HEK293 (cell line): ENCODE measurements around the gene CDC42EP2.

ENCODE experiments used
- CTCF ChIA-PET: fragments of 350-600 bp; formaldehyde crosslinking; extraction: SDS; loops from one replicate; lab custom pipeline; 2021; ENCODE audit warnings: antibody characterized with exemption; lab: Yijun Ruan, JAX
- POLR2A ChIA-PET: fragments of 300-600 bp; formaldehyde crosslinking; extraction: SDS; loops from one replicate; lab custom pipeline; 2020; ENCODE audit warnings: antibody characterized with exemption, inconsistent platforms; lab: Yijun Ruan, JAX
- H3K27ac ChIP-seq: fragments of 200-500 bp; sonication (Bioruptor generic); 2 replicates; pipeline ENCODE4 v1.5.1; 2014; ENCODE audit warnings: low read depth, low read length, control low read depth, inconsistent platforms; ENCODE audit errors: extremely low read depth
- H3K36me3 ChIP-seq, 2 experiments: fragments of 200-500 bp in 1 of 2; sonication (Bioruptor generic) in 1 of 2; 1 replicate in 1 of 2; 2 replicates in 1 of 2; pipeline ENCODE4 v1.5.1; 2014 to 2017; ENCODE audit warnings: inconsistent platforms in 2 of 2, low read length in 2 of 2; ENCODE audit not compliant: control insufficient read depth in 2 of 2, insufficient read depth in 1 of 2
- H3K4me1 ChIP-seq: fragments of 200-500 bp; sonication (Bioruptor generic); 2 replicates; pipeline ENCODE4 v1.5.1; 2014; ENCODE audit warnings: mild to moderate bottlenecking, low read length, inconsistent platforms; ENCODE audit not compliant: control insufficient read depth, insufficient read depth
- H3K4me3 ChIP-seq: 2 replicates; pipeline ENCODE4 v1.5.1; 2011; ENCODE audit warnings: low read depth, mild to moderate bottlenecking, control low read depth, low read length, moderate library complexity
- H3K9me3 ChIP-seq: fragments of 200-500 bp; sonication (Bioruptor generic); 2 replicates; pipeline ENCODE4 v1.5.1; 2014; ENCODE audit warnings: low read depth, low read length, inconsistent platforms; ENCODE audit not compliant: control insufficient read depth, insufficient read depth
- BCL11B ChIP-seq: fragments of 450-650 bp; formaldehyde crosslinking; IDR thresholded peaks from 2 replicates; pipeline ENCODE4 v1.5.1; 2016; ENCODE audit warnings: low read depth, missing biosample characterization, missing genetic modification characterization
- FEZF1 ChIP-seq: fragments of 450-650 bp; formaldehyde crosslinking; IDR thresholded peaks from 2 replicates; pipeline ENCODE4 v1.5.1; 2016; ENCODE audit warnings: missing biosample characterization, missing genetic modification characterization
- GLI2 ChIP-seq: fragments of 450-650 bp; formaldehyde crosslinking; IDR thresholded peaks from 2 replicates; pipeline ENCODE4; 2017; ENCODE audit warnings: missing biosample characterization, missing genetic modification characterization, low read depth, borderline replicate concordance
- GLI4 ChIP-seq: fragments of 450-650 bp; formaldehyde crosslinking; IDR thresholded peaks from 2 replicates; pipeline ENCODE4 v1.5.1; 2016; ENCODE audit warnings: missing biosample characterization, missing genetic modification characterization
- MZF1 ChIP-seq: fragments of 450-650 bp; formaldehyde crosslinking; IDR thresholded peaks from 2 replicates; pipeline ENCODE4 v1.5.1; 2017; ENCODE audit warnings: missing biosample characterization, missing genetic modification characterization, borderline replicate concordance
- SP2 ChIP-seq: fragments of 450-650 bp; formaldehyde crosslinking; IDR thresholded peaks from 2 replicates; pipeline ENCODE4 v1.5.1; 2016; ENCODE audit warnings: missing biosample characterization, missing genetic modification characterization
- ZBTB20 ChIP-seq: fragments of 450-650 bp; formaldehyde crosslinking; IDR thresholded peaks from 2 replicates; pipeline ENCODE4 v1.5.1; 2016; ENCODE audit warnings: missing biosample characterization, missing genetic modification characterization
- ZBTB7A ChIP-seq: fragments of 450-650 bp; formaldehyde crosslinking; IDR thresholded peaks from 2 replicates; pipeline ENCODE4 v1.5.1; 2016; ENCODE audit warnings: low read depth, missing biosample characterization, missing genetic modification characterization
- ZNF112 ChIP-seq: fragments of 450-650 bp; formaldehyde crosslinking; IDR thresholded peaks from 2 replicates; pipeline ENCODE4 v1.5.0; 2017; ENCODE audit warnings: missing biosample characterization, missing genetic modification characterization
- ZNF114 ChIP-seq: fragments of 450-650 bp; formaldehyde crosslinking; IDR thresholded peaks from 2 replicates; pipeline ENCODE4 v1.5.0; 2017; ENCODE audit warnings: missing biosample characterization, missing genetic modification characterization
- ZNF146 ChIP-seq: fragments of 450-650 bp; formaldehyde crosslinking; IDR thresholded peaks from 2 replicates; pipeline ENCODE4 v1.5.1; 2016; ENCODE audit warnings: missing biosample characterization, missing genetic modification characterization
- ZNF175 ChIP-seq: fragments of 450-650 bp; formaldehyde crosslinking; IDR thresholded peaks from 2 replicates; pipeline ENCODE4 v1.5.1; 2016; ENCODE audit warnings: missing biosample characterization, missing genetic modification characterization
- ZNF19 ChIP-seq: fragments of 450-650 bp; formaldehyde crosslinking; IDR thresholded peaks from 2 replicates; pipeline ENCODE4; 2016; ENCODE audit warnings: missing biosample characterization, missing genetic modification characterization, low read depth
- ZNF2 ChIP-seq: fragments of 450-650 bp; formaldehyde crosslinking; IDR thresholded peaks from 2 replicates; pipeline ENCODE4 v1.5.1; 2016; ENCODE audit warnings: missing biosample characterization, missing genetic modification characterization
- ZNF324 ChIP-seq: fragments of 450-650 bp; formaldehyde crosslinking; IDR thresholded peaks from 2 replicates; pipeline ENCODE4 v1.5.1; 2016; ENCODE audit warnings: missing biosample characterization, missing genetic modification characterization
- ZNF354C ChIP-seq: fragments of 450-650 bp; formaldehyde crosslinking; IDR thresholded peaks from 2 replicates; pipeline ENCODE4 v1.5.1; 2016; ENCODE audit warnings: missing biosample characterization, missing genetic modification characterization, low read depth, borderline replicate concordance
- ZNF501 ChIP-seq: fragments of 450-650 bp; formaldehyde crosslinking; IDR thresholded peaks from 2 replicates; pipeline ENCODE4 v1.5.1; 2016; ENCODE audit warnings: missing biosample characterization, missing genetic modification characterization
- ZNF514 ChIP-seq: fragments of 450-650 bp; formaldehyde crosslinking; IDR thresholded peaks from 2 replicates; pipeline ENCODE4 v1.5.1; 2016; ENCODE audit warnings: missing biosample characterization, missing genetic modification characterization
- ZNF585B ChIP-seq: fragments of 450-650 bp; formaldehyde crosslinking; IDR thresholded peaks from 2 replicates; pipeline ENCODE4 v1.5.1; 2016; ENCODE audit warnings: missing biosample characterization, missing genetic modification characterization
- ZNF621 ChIP-seq: fragments of 450-650 bp; formaldehyde crosslinking; IDR thresholded peaks from 2 replicates; pipeline ENCODE4 v1.5.1; 2017; ENCODE audit warnings: missing biosample characterization, missing genetic modification characterization
- ZNF626 ChIP-seq: fragments of 450-650 bp; sonication (Bioruptor Pico); formaldehyde crosslinking; IDR thresholded peaks from 2 replicates; pipeline ENCODE4 v1.5.1; 2018; ENCODE audit warnings: missing biosample characterization, missing genetic modification characterization, inconsistent platforms
- ZNF654 ChIP-seq: fragments of 450-650 bp; formaldehyde crosslinking; IDR thresholded peaks from 2 replicates; pipeline ENCODE4 v1.5.1; 2016; ENCODE audit warnings: low read depth, missing biosample characterization, missing genetic modification characterization
- ZNF660 ChIP-seq: fragments of 450-650 bp; IDR thresholded peaks from 2 replicates; pipeline ENCODE4 v1.5.1; 2018; ENCODE audit warnings: missing biosample characterization, mild to moderate bottlenecking, missing genetic modification characterization
- ZNF701 ChIP-seq: fragments of 450-650 bp; formaldehyde crosslinking; IDR thresholded peaks from 2 replicates; pipeline ENCODE4 v1.5.1; 2016; ENCODE audit warnings: missing biosample characterization, missing genetic modification characterization
- ZNF776 ChIP-seq: fragments of 450-650 bp; formaldehyde crosslinking; IDR thresholded peaks from 2 replicates; pipeline ENCODE4 v1.5.0; 2017; ENCODE audit warnings: missing biosample characterization, missing genetic modification characterization, borderline replicate concordance
- ZNF785 ChIP-seq: fragments of 450-650 bp; formaldehyde crosslinking; IDR thresholded peaks from 2 replicates; pipeline ENCODE4 v1.5.1; 2016; ENCODE audit warnings: missing biosample characterization, missing genetic modification characterization
- ZNF830 ChIP-seq: fragments of 450-650 bp; IDR thresholded peaks from 2 replicates; pipeline ENCODE4 v1.5.0; 2018; ENCODE audit warnings: missing biosample characterization, missing genetic modification characterization, low read depth, mild to moderate bottlenecking, moderate library complexity
- TF ChIP-seq, protein P1 (sequence below): sonication (generic); formaldehyde crosslinking; IDR thresholded peaks from 2 replicates; pipeline ENCODE4 v1.8.1; 2022; ENCODE audit warnings: mild to moderate bottlenecking, moderate library complexity, missing genetic modification reagents
- TF ChIP-seq, protein P2 (sequence below): fragments of 450-650 bp; formaldehyde crosslinking; IDR thresholded peaks from 2 replicates; pipeline ENCODE4 v1.5.1; 2016; ENCODE audit warnings: missing biosample characterization, missing genetic modification characterization, borderline replicate concordance
- TF ChIP-seq, protein P3 (sequence below): fragments of 450-650 bp; formaldehyde crosslinking; IDR thresholded peaks from 2 replicates; pipeline ENCODE4 v1.5.1; 2017; ENCODE audit warnings: missing biosample characterization, mild to moderate bottlenecking, missing genetic modification characterization, moderate library complexity

CDC42EP2 gene

DNA sequence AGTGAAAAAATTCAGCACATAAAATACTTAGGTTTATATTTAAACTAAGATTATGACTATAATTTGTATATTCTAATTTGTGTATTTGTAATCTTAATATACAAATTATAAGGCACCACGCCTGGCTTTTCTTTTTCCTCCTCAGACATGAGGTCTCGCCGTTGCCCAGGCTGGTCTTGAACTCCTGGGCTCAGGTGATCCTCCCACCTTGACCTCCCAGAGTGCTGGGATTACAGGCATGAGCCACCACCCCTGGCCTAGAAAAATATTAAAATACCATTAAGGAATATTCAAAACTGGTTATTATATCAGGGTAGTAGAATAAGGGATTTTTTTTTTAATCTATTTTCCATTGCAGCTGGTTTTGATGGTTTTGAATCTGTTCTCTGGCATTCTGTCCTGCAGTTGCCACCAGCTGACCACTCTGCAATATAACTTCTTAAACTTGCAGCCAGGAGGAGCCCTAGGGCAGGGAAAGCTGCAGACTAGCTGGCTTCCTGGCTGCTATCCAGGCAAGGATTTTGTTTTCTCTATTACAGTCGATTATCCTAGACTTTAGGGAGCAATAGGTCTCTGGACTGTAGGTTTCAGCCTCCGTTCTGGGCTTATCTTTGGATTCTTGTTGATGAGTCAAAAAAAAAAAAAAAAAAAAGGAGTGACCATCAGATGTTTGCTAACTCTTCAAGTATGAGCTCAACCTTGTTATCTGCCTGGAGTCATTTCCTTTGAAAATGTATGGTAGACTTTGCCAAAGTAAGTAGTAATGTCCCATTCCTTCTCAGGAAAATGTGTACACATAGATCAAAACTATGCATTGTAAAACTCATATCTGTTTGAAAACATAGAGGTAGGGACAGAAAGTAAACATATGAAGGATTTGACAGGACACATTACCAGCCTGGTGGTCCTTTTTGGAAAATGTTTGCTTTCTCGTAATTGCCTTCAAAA lies 39.7 kb upstream of the CDC42EP2 start (continued):
- TF ChIP-seq ZNF660 (tag by site-specific recombination): 0 out of 2 replicates have a peak, but pooled peaks have one; percentile 16

DNA sequence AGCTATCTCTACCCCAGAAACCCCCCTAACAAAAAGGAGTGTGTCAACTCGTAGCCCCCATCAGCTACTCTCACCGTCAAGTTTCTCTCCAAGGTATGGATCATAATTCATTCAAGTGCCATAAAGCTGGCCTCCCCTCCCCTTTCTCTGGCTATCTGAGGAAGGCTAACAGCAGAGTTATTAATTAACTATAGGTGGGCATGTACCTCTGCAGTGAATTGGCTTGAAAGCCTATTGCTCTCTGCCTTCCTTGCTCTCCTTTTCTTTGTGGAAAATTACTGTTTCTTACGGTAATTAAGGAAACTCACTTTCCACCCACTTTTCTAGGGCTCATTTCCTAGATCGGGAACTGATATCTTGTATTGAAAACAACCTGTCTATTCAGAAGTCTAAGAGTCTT lies 38.8 kb upstream of the CDC42EP2 start:
- POLR2A ChIA-PET: interaction anchor here (0.6 to 2.7 kb wide), 13 partner anchors 8 to 497 kb away, joined by 3 to 28 read pairs (median 4); partner anchors contain the start of genes CDC42EP2, DPF2 and POLA2
- H3K27ac ChIP-seq: no peak overlapping the region

DNA sequence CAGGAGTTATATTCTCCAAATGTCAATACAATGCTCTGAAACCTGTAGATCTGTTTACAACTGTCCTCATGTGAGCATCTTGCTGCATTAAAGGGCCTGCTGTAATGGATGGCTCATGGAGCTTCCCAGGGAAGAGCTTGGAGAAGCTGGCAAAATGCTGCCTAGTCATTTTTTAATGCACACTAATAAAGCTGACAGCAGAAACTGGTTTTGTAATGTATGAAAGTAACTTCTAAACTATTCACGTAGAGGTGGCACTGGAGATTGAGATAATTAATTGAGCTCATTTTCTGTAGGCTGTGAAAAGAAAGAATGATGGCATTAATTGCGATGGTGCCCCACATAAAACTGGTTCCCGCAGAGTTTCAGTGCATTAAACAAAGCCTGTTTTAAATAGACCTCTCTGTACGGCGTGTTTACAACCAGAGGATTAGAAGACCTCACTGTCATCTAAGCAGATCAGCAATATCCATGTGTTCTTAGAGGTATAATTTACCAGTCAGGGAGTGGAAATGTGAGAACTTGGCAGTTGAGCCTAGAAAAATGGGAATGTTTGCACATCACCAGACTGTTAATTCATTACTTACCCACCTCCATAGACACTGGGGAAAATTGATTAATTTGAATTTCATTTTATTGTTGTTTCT lies 36.9 kb upstream of the CDC42EP2 start:
- Histone ChIP-seq H3K27ac (no peak overlapping the region), H3K36me3 (peaks cover 17 to 80% of the 10 kb centered on the region in 2 experiments), H3K4me3 (no peak overlapping the region), H3K9me3 (no peaks in the 10 kb centered on the region), H3K4me1 (no peaks in the 10 kb centered on the region)
- ChIA-PET CTCF (interaction anchor here (0.6 to 9.7 kb wide), 6 partner anchors 11 to 191 kb away, joined by 3 to 109 read pairs (median 4); partner anchors contain the start of gene CDC42EP2), POLR2A (interaction anchor here (0.6 to 2.2 kb wide), 2 partner anchors 16 to 145 kb away, joined by 3 to 8 read pairs; partner anchors contain the start of genes NEAT1 and POLA2)
- TF ChIP-seq ZBTB20 (tag by site-specific recombination) (no peak), ZNF112 (tag by site-specific recombination) (no peak), ZNF175 (no peak), ZNF585B (tag by site-specific recombination) (no peak), ZNF785 (tag by site-specific recombination) (no peak), ZNF19 (tag by site-specific recombination) (no peak), ZNF514 (tag by site-specific recombination) (no peak), ZNF776 (tag by site-specific recombination) (no peak), ZNF501 (no peak), ZNF354C (tag by site-specific recombination) (no peak), ZNF701 (tag by site-specific recombination) (no peak), MZF1 (tag by site-specific recombination) (no peak), ZNF114 (tag by site-specific recombination) (no peak), ZNF146 (tag by site-specific recombination) (no peak), FEZF1 (no peak)
- TF ChIP-seq, protein P1, sequence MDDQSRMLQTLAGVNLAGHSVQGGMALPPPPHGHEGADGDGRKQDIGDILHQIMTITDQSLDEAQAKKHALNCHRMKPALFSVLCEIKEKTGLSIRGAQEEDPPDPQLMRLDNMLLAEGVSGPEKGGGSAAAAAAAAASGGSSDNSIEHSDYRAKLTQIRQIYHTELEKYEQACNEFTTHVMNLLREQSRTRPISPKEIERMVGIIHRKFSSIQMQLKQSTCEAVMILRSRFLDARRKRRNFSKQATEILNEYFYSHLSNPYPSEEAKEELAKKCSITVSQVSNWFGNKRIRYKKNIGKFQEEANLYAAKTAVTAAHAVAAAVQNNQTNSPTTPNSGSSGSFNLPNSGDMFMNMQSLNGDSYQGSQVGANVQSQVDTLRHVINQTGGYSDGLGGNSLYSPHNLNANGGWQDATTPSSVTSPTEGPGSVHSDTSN: no peak

More for the DNA sequence above, 38.8 kb upstream of the CDC42EP2 start:
- no peaks in the 10 kb centered on the region for H3K4me1 ChIP-seq
- peaks cover 19 to 79% of the 10 kb centered on the region in 2 experiments for H3K36me3 ChIP-seq
- TF ChIP-seq ZNF2 (tag by site-specific recombination): no peak
- TF ChIP-seq, protein P2, sequence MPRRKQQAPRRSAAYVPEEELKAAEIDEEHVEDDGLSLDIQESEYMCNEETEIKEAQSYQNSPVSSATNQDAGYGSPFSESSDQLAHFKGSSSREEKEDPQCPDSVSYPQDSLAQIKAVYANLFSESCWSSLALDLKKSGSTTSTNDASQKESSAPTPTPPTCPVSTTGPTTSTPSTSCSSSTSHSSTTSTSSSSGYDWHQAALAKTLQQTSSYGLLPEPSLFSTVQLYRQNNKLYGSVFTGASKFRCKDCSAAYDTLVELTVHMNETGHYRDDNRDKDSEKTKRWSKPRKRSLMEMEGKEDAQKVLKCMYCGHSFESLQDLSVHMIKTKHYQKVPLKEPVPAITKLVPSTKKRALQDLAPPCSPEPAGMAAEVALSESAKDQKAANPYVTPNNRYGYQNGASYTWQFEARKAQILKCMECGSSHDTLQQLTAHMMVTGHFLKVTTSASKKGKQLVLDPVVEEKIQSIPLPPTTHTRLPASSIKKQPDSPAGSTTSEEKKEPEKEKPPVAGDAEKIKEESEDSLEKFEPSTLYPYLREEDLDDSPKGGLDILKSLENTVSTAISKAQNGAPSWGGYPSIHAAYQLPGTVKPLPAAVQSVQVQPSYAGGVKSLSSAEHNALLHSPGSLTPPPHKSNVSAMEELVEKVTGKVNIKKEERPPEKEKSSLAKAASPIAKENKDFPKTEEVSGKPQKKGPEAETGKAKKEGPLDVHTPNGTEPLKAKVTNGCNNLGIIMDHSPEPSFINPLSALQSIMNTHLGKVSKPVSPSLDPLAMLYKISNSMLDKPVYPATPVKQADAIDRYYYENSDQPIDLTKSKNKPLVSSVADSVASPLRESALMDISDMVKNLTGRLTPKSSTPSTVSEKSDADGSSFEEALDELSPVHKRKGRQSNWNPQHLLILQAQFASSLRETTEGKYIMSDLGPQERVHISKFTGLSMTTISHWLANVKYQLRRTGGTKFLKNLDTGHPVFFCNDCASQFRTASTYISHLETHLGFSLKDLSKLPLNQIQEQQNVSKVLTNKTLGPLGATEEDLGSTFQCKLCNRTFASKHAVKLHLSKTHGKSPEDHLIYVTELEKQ (tag by site-specific recombination): no peak
- no peak for TF ChIP-seq GLI4 (tag by site-specific recombination)
- TF ChIP-seq ZNF621: no peak
- TF ChIP-seq SP2 (tag by site-specific recombination): no peak
- no peak for TF ChIP-seq ZBTB7A
- no peak for TF ChIP-seq ZNF830
- TF ChIP-seq ZNF112 (tag by site-specific recombination): no peak
- TF ChIP-seq, protein P3, sequence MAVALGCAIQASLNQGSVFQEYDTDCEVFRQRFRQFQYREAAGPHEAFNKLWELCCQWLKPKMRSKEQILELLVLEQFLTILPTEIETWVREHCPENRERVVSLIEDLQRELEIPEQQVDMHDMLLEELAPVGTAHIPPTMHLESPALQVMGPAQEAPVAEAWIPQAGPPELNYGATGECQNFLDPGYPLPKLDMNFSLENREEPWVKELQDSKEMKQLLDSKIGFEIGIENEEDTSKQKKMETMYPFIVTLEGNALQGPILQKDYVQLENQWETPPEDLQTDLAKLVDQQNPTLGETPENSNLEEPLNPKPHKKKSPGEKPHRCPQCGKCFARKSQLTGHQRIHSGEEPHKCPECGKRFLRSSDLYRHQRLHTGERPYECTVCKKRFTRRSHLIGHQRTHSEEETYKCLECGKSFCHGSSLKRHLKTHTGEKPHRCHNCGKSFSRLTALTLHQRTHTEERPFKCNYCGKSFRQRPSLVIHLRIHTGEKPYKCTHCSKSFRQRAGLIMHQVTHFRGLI (tag by site-specific recombination): no peak
- no peak for TF ChIP-seq GLI2 (tag by site-specific recombination)
- no peak for TF ChIP-seq ZNF324 (tag by site-specific recombination)
- no peak for TF ChIP-seq BCL11B (tag by site-specific recombination)
- TF ChIP-seq ZNF654 (tag by site-specific recombination): no peak
- TF ChIP-seq ZNF626 (tag by site-specific recombination): no peak
- H3K9me3 ChIP-seq: no peaks in the 10 kb centered on the region
- CTCF ChIA-PET: interaction anchor here (0.6 to 9.7 kb wide), 18 partner anchors 11 to 419 kb away, joined by 3 to 109 read pairs (median 5); partner anchors contain the start of genes CDC42EP2 and POLA2
- no peak overlapping the region for H3K4me3 ChIP-seq
